Ectodermal cell (in vitro differentiated cells): ENCODE measurements around the gene OBSCN.
"Not testable (repeated sequence)": the region's sequence is repeated elsewhere in the genome, so short reads cannot be mapped to it uniquely, and the experiment has no call there.

Experiments used
- H3K27ac ChIP-seq: 2 replicates; pipeline ENCODE4 v1.7.0; 2013; ENCODE audit warnings: mild to moderate bottlenecking, low read depth, low read length; ENCODE audit not compliant: insufficient read depth, poor library complexity, severe bottlenecking
- H3K27me3 ChIP-seq: 2 replicates; pipeline ENCODE4 v1.7.0; 2013; ENCODE audit warnings: mild to moderate bottlenecking, low read length; ENCODE audit not compliant: insufficient read depth, control insufficient read depth, poor library complexity, severe bottlenecking
- H3K36me3 ChIP-seq: one replicate; pipeline ENCODE4 v1.7.0; 2013; ENCODE audit warnings: low read length; ENCODE audit not compliant: control insufficient read depth, insufficient read depth
- H3K4me1 ChIP-seq: one replicate; pipeline ENCODE4 v1.7.0; 2013; ENCODE audit warnings: low read length; ENCODE audit not compliant: control insufficient read depth, insufficient read depth
- H3K4me3 ChIP-seq: 2 replicates; pipeline ENCODE4 v1.7.0; 2013; ENCODE audit warnings: low read depth, low read length, control low read depth; ENCODE audit not compliant: insufficient read depth
- H3K9me3 ChIP-seq: 2 replicates; pipeline ENCODE4 v1.7.0; 2013; ENCODE audit warnings: mild to moderate bottlenecking, low read length, moderate library complexity; ENCODE audit not compliant: control insufficient read depth
- WGBS, 2 experiments: methylation state at CpG; one replicate each; pipeline ENCODE4 v1.1.7; 2013; ENCODE audit warnings: missing lambda C conversion rate in 2 of 2; 5-methylcytosine and 5-hydroxymethylcytosine counted together

Gene OBSCN

DNA sequence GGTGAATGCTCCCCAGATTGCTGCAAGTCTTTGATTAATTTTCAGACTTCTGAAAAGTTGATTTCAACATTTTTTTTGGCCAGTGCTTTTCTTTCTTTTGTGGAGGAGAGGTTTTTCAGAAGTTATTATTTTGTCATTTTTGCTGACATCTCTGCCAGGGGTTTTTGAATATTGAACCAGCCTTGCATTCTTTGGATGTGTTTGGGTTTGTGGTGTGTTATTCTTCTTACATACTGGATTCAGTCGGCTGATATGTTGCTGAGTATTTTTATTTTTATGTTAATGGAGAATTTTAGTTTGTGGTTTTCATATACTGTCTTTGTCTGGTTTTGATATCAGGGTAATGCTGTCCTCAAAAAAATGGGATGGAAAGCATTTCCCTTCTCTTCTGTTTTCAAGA lies 25.3 kb downstream of the OBSCN start:
- no peak overlapping the region for H3K27ac ChIP-seq
- H3K9me3 ChIP-seq, result peaks cover 2% of the 10 kb centered on the region
- WGBS, 2 experiments, result 90 to 93% methylated on average over 1 of the region's 1 CpG
- H3K36me3 ChIP-seq, result peaks cover 2% of the 10 kb centered on the region
- no peaks in the 10 kb centered on the region for H3K27me3 ChIP-seq
- no peaks in the 10 kb centered on the region for H3K4me1 ChIP-seq
- H3K4me3 ChIP-seq, result no peak overlapping the region

DNA sequence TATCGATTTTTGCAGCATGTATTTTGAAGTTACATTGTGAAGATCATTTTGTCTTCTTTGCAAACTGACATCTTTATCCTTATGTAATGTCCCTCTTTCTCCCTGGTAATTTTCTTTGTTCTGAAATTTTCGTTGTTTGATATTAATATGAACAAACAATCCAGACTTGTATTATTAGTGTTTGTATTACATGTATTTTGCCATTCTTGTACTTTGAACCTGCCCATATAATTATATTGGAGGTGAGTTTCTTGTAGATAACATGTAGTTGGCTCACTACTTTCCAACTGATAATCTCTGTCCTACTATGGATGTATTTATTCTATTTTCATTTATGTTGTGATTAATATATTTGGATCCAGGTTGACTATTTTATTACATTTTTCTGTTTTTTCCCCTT lies 27.1 kb downstream of the OBSCN start:
- 94 to 100% methylated on average over 1 of the region's 2 CpGs for WGBS, 2 experiments
- H3K27me3 ChIP-seq, result no peaks in the 10 kb centered on the region
- H3K4me3 ChIP-seq, result no peak overlapping the region
- peaks cover 9% of the 10 kb centered on the region for H3K36me3 ChIP-seq
- no peaks in the 10 kb centered on the region for H3K4me1 ChIP-seq
- no peak overlapping the region for H3K27ac ChIP-seq
- peaks cover 2% of the 10 kb centered on the region for H3K9me3 ChIP-seq

DNA sequence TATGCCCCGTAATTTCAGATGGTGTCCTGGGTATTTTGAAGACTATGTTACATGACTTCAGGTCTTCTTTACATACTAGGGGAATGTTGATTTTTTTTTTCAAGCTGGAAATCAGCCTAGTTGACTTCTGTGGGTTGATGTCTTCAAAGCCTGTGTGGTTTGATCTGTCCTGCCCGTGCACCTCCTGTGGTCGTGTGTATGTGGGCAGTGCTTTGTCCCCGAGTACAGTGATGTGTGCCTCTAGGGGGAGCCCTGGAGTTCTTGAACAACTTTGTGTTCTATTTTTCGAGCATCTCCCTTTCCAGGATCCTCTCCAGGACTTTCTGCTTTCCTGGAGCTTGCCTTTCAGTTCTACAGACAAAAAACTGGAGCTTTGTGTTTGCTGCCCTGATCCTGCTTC lies 28.9 kb downstream of the OBSCN start:
- Histone ChIP-seq H3K4me3 (no peak overlapping the region), H3K27ac (no peak overlapping the region), H3K4me1 (no peaks in the 10 kb centered on the region), H3K36me3 (peaks cover 23% of the 10 kb centered on the region), H3K27me3 (no peaks in the 10 kb centered on the region), H3K9me3 (peaks cover 2% of the 10 kb centered on the region)
- 54 to 55% methylated on average over 5 of the region's 5 CpGs for WGBS, 2 experiments

DNA sequence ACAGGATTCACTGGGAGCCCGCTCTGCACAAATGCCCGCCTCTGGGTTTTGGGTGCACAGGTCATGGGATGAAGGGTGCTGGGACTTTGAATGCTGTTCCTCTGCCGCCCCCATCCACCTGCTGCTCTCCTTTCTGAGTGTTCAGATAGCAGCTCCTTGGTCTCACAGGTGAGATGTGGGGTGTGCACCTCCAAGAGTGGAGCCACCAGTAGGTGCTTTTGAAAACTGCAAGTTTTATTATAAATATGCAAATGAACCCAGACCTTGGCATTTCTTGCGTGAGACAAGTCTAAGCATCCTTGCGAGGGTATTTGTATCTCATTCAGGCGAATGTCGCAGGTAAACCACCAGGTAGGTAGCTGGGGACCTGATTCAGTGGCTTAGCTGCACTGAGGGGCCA lies 30.2 kb downstream of the OBSCN start:
- Histone ChIP-seq H3K4me1 (no peaks in the 10 kb centered on the region), H3K27me3 (no peaks in the 10 kb centered on the region), H3K27ac (no peak overlapping the region), H3K4me3 (no peak overlapping the region), H3K9me3 (peaks cover 6% of the 10 kb centered on the region), H3K36me3 (peaks cover 28% of the 10 kb centered on the region)
- WGBS, 2 experiments, result 97 to 98% methylated on average over 7 of the region's 7 CpGs

DNA sequence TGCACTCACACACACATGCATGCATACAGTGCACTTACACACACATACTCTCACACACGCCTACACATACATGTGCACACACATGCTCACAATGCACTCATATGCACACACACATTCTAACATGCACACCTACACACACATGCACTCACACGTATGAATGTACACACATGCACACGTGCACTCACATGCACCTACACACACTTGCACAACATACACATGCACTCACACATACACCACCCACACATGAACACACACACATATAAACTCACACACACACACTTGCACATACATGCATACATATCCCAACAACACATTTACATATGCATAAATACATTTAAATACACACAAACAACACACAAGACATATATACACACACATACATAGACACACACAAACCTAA lies 30.6 kb downstream of the OBSCN start:
- Histone ChIP-seq H3K36me3 (peaks cover 33% of the 10 kb centered on the region), H3K27ac (no peak overlapping the region), H3K4me1 (no peaks in the 10 kb centered on the region), H3K27me3 (no peaks in the 10 kb centered on the region), H3K9me3 (peaks cover 6% of the 10 kb centered on the region), H3K4me3 (no peak overlapping the region)
- WGBS, 2 experiments, result 60% methylated on average over 3 of the region's 3 CpGs

DNA sequence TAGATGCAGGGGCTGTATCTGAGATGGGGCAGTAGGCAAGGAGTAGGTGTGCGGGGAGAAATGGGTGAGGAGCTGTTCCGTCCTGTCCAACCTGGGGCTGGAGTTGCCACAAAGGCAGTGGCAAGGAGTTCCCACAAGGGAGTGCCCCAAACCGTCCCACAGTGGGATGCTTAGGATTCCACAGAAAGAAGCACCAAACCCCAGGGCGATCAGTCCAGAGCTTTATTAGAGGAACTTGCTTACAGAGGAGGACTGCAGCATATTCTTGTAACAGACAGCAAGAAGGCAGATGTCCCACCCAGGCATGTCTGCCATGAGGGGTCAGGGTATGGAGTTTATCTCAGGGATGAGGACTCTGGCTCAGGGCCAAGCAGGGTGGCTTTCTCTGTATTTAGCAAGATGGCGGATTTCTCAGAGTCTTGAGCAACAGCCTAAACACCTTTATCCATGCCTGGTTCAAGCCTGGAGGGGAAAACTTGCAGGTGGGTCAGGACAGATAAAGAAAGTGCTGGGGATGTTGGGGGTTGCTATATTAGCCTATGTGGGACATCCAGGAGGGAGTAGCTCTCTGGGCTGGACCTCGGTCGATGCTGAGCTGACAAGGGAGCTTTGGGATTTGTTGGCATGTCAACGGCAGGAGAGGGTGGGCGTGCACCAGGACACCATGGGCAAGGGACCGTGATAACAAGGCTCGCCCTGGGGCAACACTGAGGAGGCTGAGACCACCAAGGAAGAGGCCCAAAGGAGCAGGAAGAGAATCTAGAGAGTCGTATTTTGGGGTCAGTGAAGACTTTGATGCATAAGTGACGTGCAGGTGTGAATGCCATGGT lies 32.8 kb downstream of the OBSCN start:
- Histone ChIP-seq H3K27ac (no peak overlapping the region), H3K9me3 (peaks cover 6% of the 10 kb centered on the region), H3K36me3 (peaks cover 52% of the 10 kb centered on the region), H3K4me3 (no peak overlapping the region), H3K4me1 (no peaks in the 10 kb centered on the region), H3K27me3 (no peaks in the 10 kb centered on the region)
- 88 to 89% methylated on average over 13 of the region's 13 CpGs for WGBS, 2 experiments

DNA sequence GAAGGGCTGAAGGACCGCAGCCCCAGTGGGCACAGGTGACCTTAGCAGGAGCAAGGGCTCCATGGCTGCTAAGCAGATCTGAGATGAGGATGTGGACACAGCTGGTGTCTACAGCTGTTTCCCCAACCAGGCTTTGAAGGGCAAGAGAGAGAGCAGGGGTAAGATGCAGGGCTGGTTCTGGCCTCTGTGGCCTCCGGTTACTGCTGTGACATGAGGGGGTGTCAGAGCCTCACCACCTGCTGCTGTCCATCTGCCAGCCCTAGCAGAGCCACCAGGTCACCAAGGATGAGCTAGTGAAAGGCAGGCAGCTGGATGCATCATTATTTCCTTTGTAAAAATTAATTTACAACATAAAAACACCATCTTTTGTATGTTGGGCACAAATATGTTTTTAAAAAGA lies 33.4 kb downstream of the OBSCN start:
- 94 to 95% methylated on average over 2 of the region's 2 CpGs for WGBS, 2 experiments
- no peak overlapping the region for H3K27ac ChIP-seq
- H3K4me1 ChIP-seq, result no peaks in the 10 kb centered on the region
- peaks cover 6% of the 10 kb centered on the region for H3K9me3 ChIP-seq
- peaks cover 58% of the 10 kb centered on the region for H3K36me3 ChIP-seq
- H3K4me3 ChIP-seq, result no peak overlapping the region
- H3K27me3 ChIP-seq, result no peaks in the 10 kb centered on the region

DNA sequence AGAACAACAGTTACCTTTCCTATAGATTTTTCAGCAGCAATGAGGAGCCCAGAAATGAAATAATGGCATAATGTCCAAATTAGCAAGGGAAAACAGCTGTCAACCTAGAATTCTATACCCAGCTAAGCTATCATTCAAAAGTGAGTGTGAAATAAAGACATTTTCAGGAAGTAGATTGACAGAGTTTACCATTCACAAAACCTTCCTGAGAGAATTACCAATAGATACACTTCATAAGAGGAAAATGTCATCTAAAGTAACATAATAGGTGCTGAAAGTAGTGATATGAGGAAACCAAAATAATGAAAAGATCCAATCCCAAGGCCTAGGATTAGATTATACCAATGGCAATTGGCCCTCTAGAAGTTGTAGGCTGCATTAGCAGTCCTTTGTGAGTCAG lies 34.6 kb downstream of the OBSCN start:
- no peak overlapping the region for H3K4me3 ChIP-seq
- peaks cover 66% of the 10 kb centered on the region for H3K36me3 ChIP-seq
- H3K27me3 ChIP-seq, result no peaks in the 10 kb centered on the region
- no peak overlapping the region for H3K27ac ChIP-seq
- peaks cover 4% of the 10 kb centered on the region for H3K9me3 ChIP-seq
- H3K4me1 ChIP-seq, result no peaks in the 10 kb centered on the region

DNA sequence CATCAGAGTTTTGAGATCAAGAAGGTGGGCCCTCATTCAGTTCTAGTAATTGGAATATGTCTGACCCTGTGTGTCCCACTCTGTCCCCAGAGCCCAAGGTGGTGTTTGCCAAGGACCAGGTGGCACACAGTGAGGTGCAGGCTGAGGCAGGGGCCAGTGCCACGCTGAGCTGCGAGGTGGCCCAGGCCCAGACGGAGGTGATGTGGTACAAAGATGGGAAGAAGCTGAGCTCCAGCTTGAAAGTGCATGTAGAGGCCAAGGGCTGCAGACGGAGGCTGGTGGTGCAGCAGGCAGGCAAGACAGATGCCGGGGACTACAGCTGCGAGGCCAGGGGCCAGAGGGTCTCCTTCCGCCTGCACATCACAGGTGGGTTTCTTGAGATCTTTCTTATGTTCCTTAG lies 35.2 kb downstream of the OBSCN start:
- WGBS, 2 experiments, result 96% methylated on average over 7 of the region's 7 CpGs
- Histone ChIP-seq H3K4me3 (no peak overlapping the region), H3K27me3 (no peaks in the 10 kb centered on the region), H3K9me3 (peaks cover 4% of the 10 kb centered on the region), H3K4me1 (no peaks in the 10 kb centered on the region), H3K27ac (no peak overlapping the region), H3K36me3 (peaks cover 66% of the 10 kb centered on the region)

DNA sequence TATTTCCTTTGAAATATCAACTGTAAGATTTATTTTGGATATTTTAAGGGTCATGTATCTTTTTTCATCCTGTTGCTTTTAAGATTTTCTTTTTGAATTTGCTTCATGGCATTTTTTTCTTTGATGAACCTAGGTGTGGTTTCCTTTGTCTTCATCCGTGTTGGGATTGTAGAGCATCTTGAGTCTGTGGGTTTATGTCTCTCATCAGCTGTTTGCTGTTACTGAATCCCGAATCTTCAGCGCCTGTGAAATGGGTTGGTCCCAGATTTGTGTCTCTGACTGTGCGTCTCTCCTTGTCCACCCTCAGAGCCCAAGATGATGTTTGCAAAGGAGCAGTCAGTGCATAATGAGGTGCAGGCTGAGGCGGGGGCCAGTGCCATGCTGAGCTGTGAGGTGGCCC lies 36.1 kb downstream of the OBSCN start:
- H3K36me3 ChIP-seq, result peaks cover 57% of the 10 kb centered on the region
- H3K27ac ChIP-seq, H3K27me3 ChIP-seq, H3K9me3 ChIP-seq, H3K4me3 ChIP-seq, H3K4me1 ChIP-seq: not testable (repeated sequence)
- 93 to 95% methylated on average over 5 of the region's 5 CpGs for WGBS, 2 experiments
